ENCODE measurements around the gene BCO1. TPM values are rescaled to one million over a fixed set of nuclear protein-coding genes. Genes with fewer than 3 reads are reported as not detected.

The BCO1 gene
- total RNA-seq, 1 donor from 2014 or later = 0.75 TPM

DNA sequence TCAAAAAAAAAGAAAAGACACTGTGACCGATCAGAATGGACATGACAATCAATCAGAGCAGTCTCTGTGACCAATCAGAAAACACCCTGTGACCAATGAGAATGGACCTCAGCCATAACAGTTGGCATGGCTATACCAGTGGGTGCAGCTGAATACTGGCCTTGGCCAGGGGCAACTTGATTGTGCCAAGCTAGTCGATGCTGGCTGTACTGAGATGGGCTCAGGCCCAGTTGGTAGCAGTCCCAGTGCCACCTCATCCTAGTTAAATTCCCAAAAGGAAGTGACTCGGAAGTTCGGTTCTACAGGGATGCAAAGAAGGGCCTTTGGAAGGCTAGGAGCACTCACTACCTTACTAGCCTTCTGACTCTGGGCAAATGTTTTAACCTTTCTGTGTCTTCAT is 37.2 kb upstream of the BCO1 start:
- no peaks in the 10 kb centered on the region for H3K4me1 ChIP-seq
- H3K27ac ChIP-seq = no peak overlapping the region
- intact Hi-C loops (cut with DNase I) = no loop called here
- DNase-seq = no peak
- H3K9me3 ChIP-seq = no peaks in the 10 kb centered on the region
- TF ChIP-seq, protein P1, sequence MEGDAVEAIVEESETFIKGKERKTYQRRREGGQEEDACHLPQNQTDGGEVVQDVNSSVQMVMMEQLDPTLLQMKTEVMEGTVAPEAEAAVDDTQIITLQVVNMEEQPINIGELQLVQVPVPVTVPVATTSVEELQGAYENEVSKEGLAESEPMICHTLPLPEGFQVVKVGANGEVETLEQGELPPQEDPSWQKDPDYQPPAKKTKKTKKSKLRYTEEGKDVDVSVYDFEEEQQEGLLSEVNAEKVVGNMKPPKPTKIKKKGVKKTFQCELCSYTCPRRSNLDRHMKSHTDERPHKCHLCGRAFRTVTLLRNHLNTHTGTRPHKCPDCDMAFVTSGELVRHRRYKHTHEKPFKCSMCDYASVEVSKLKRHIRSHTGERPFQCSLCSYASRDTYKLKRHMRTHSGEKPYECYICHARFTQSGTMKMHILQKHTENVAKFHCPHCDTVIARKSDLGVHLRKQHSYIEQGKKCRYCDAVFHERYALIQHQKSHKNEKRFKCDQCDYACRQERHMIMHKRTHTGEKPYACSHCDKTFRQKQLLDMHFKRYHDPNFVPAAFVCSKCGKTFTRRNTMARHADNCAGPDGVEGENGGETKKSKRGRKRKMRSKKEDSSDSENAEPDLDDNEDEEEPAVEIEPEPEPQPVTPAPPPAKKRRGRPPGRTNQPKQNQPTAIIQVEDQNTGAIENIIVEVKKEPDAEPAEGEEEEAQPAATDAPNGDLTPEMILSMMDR (IDR thresholded peaks at IDR 0.05) = no peak
- H3K27me3 ChIP-seq = no peaks in the 10 kb centered on the region
- H3K4me3 ChIP-seq = no peak overlapping the region
- no peaks in the 10 kb centered on the region for H3K36me3 ChIP-seq
- no peak for ATAC-seq

GRCh38 chr16:81204798-81205680 is 33.5 kb upstream of the BCO1 start:
- intact Hi-C loops (cut with DNase I) = no loop called here
- no peaks in the 10 kb centered on the region for H3K27me3 ChIP-seq
- no peaks in the 10 kb centered on the region for H3K9me3 ChIP-seq
- no peak overlapping the region for H3K27ac ChIP-seq
- H3K4me1 ChIP-seq = no peaks in the 10 kb centered on the region
- H3K4me3 ChIP-seq = no peak overlapping the region
- DNase-seq = no peak
- ATAC-seq = peak; percentile 71
- no peaks in the 10 kb centered on the region for H3K36me3 ChIP-seq
- TF ChIP-seq, protein P1 (IDR thresholded peaks at IDR 0.05) = peak; percentile 62

GRCh38 chr16:81207076-81207475 is 31.4 kb upstream of the BCO1 start:
- no peaks in the 10 kb centered on the region for H3K4me1 ChIP-seq

GRCh38 chr16:81210807-81211206 is 27.7 kb upstream of the BCO1 start:
- TF ChIP-seq, protein P1 (IDR thresholded peaks at IDR 0.05) = no peak
- Histone ChIP-seq H3K36me3 (no peaks in the 10 kb centered on the region), H3K4me1 (no peaks in the 10 kb centered on the region), H3K4me3 (no peak overlapping the region), H3K27me3 (no peaks in the 10 kb centered on the region), H3K9me3 (no peaks in the 10 kb centered on the region), H3K27ac (no peak overlapping the region)
- DNase-seq = no peak
- no peak for ATAC-seq
- intact Hi-C loops (cut with DNase I) = no loop called here

More at GRCh38 chr16:81207076-81207475, 31.4 kb upstream of the BCO1 start:
- ATAC-seq = peak; percentile 18
- Histone ChIP-seq H3K27ac (no peak overlapping the region), H3K27me3 (no peaks in the 10 kb centered on the region), H3K36me3 (no peaks in the 10 kb centered on the region), H3K4me3 (no peak overlapping the region), H3K9me3 (no peaks in the 10 kb centered on the region)
- intact Hi-C loops (cut with DNase I) = no loop called here
- TF ChIP-seq, protein P1 (IDR thresholded peaks at IDR 0.05) = no peak
- DNase-seq = no peak

GRCh38 chr16:81212830-81213465 is 25.5 kb upstream of the BCO1 start:
- Histone ChIP-seq H3K4me1 (no peaks in the 10 kb centered on the region), H3K4me3 (no peak overlapping the region), H3K27ac (no peak overlapping the region), H3K36me3 (no peaks in the 10 kb centered on the region), H3K27me3 (no peaks in the 10 kb centered on the region), H3K9me3 (no peaks in the 10 kb centered on the region)
- DNase-seq (no peak), ATAC-seq (no peak)
- TF ChIP-seq, protein P1 (IDR thresholded peaks at IDR 0.05) = no peak
- intact Hi-C loops (cut with DNase I) = no loop called here

Measured in upper lobe of right lung (tissue), 1 donor.